CD4-positive, alpha-beta memory T cell (primary cell): ENCODE results near the gene CCN5. TPM values are rescaled to one million over a fixed set of nuclear protein-coding genes. Genes with fewer than 3 reads are reported as not detected.

ENCODE experiments used
- CTCF ChIA-PET: fragments of 350-600 bp; sonication (Branson Sonifier 250); formaldehyde crosslinking; loops from one replicate; lab custom pipeline; 2021; ENCODE audit warnings: inconsistent platforms; ENCODE audit not compliant: partially characterized antibody; lab: Charles Lee
- POLR2A ChIA-PET: fragments of 350-600 bp; sonication (Branson Sonifier 250); formaldehyde crosslinking; loops from one replicate; lab custom pipeline; 2021; ENCODE audit not compliant: partially characterized antibody; lab: Charles Lee
- DNase-seq, 5 donors: peaks; one replicate each; pipeline versions ENCODE4 v3.0.0 to v3.0.0-alpha.2; 2020 to 2022; ENCODE audit warnings: mixed read lengths in 1 of 5
- H3K27ac ChIP-seq: one replicate; pipeline ENCODE4 v1.7.0; 2013; ENCODE audit warnings: low read depth, low read length
- H3K27me3 ChIP-seq: 2 replicates; pipeline ENCODE4 v1.7.0; 2013; ENCODE audit warnings: mild to moderate bottlenecking, low read length, moderate library complexity; ENCODE audit not compliant: insufficient read depth
- H3K36me3 ChIP-seq: 2 replicates; pipeline ENCODE4 v1.7.0; 2013; ENCODE audit warnings: mild to moderate bottlenecking, low read length, moderate library complexity; ENCODE audit not compliant: insufficient read depth
- H3K4me1 ChIP-seq: 2 replicates; pipeline ENCODE4 v1.7.0; 2013; ENCODE audit warnings: mild to moderate bottlenecking, low read length, moderate library complexity; ENCODE audit not compliant: insufficient read depth
- H3K4me3 ChIP-seq, 2 donors: one replicate each; pipeline ENCODE4 v1.7.0; 2013; ENCODE audit warnings: low read length in 2 of 2, mild to moderate bottlenecking in 1 of 2
- H3K9me3 ChIP-seq, 2 donors: one replicate each; pipeline ENCODE4 v1.7.0; 2013; ENCODE audit warnings: low read length in 2 of 2, control low read depth in 1 of 2; ENCODE audit not compliant: control insufficient read depth in 1 of 2
- H3K27ac Mint-ChIP-seq, 7 donors: one replicate each; pipeline ENCODE4 v1.8.0; 2020 to 2021; ENCODE audit warnings: mixed read lengths in 7 of 7, mild to moderate bottlenecking in 6 of 7, inconsistent platforms in 3 of 7, moderate library complexity in 3 of 7
- H3K27me3 Mint-ChIP-seq, 2 donors: one replicate each; pipeline ENCODE4 v1.8.0; 2020 to 2021; ENCODE audit warnings: mixed read lengths in 2 of 2
- H3K36me3 Mint-ChIP-seq, 2 donors: one replicate each; pipeline ENCODE4 v1.8.0; 2020 to 2021; ENCODE audit warnings: mixed read lengths in 2 of 2, inconsistent platforms in 1 of 2, mild to moderate bottlenecking in 1 of 2
- H3K4me1 Mint-ChIP-seq, 4 donors: one replicate each; pipeline ENCODE4 v1.8.0; 2020 to 2021; ENCODE audit warnings: mixed read lengths in 4 of 4, mild to moderate bottlenecking in 1 of 4
- H3K4me3 Mint-ChIP-seq, 8 donors: one replicate each; pipeline ENCODE4 v1.8.0; 2020 to 2021; ENCODE audit warnings: mixed read lengths in 8 of 8, mild to moderate bottlenecking in 7 of 8, moderate library complexity in 6 of 8, inconsistent platforms in 3 of 8
- H3K9me3 Mint-ChIP-seq, 8 donors: one replicate each; pipeline ENCODE4 v1.8.0; 2020 to 2021; ENCODE audit warnings: mixed read lengths in 8 of 8, mild to moderate bottlenecking in 5 of 8, inconsistent platforms in 3 of 8, moderate library complexity in 1 of 8
- intact Hi-C: fragments of 100-400 bp; cut with micrococcal nuclease; formaldehyde crosslinking; loops from one replicate; pipeline ENCODE4 v1.15.1; 2023
- polyA plus RNA-seq, 2 donors: library from polyadenylated mRNA; unstranded; fragments of 300-500 nt; fragmentation: Illumina TruSeq; gene quantifications; one replicate each; pipeline ENCODE4 v1.2.3, GENCODE V29; 2021
- total RNA-seq, 2 experiments: library from RNA; stranded (reverse); gene quantifications; one replicate each; pipeline ENCODE4 v1.2.3, GENCODE V29; 2021

The CCN5 gene
- total and polyA plus RNA-seq, 4 experiments from 2014 or later, result not detected

DNA sequence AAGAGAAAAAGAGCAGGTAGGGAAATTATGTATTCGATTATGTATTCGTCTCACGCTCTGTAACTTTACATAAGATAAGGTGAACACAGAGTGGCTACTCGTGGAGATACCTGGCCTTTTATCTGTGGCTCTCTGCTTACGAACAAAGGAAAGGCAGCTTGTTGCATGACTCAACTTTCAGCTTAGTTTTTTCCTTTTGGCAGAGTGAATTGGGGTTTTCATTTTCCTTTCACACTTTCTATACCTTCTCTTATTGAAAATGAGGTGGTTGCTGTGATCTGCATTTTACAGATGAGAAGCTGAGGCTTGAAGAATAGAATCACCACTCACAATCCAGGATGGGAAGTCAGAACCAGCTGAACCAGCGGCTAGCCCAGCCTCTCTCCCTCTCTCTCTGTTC is 17.2 kb downstream of the CCN5 start:
- H3K36me3 Mint-ChIP-seq, result no peaks in the 10 kb centered on the region
- no peak overlapping the region for H3K4me3 ChIP-seq
- H3K27ac ChIP-seq, result no peak overlapping the region
- no peaks in the 10 kb centered on the region for H3K27me3 ChIP-seq
- H3K27ac Mint-ChIP-seq, result no peak overlapping the region
- intact Hi-C loops, result no loop called here
- no peak overlapping the region for H3K4me3 Mint-ChIP-seq
- no peaks in the 10 kb centered on the region for H3K9me3 ChIP-seq
- H3K9me3 Mint-ChIP-seq, result peaks cover 0 to 2% (median 0%) of the 10 kb centered on the region in 8 donors
- CTCF ChIA-PET, result interaction anchor here (1.3 to 1.9 kb wide), 5 partner anchors 9 to 49 kb away, joined by 3 to 5 read pairs (median 4); no protein-coding TSS in a partner anchor
- POLR2A ChIA-PET, result no interaction called here
- H3K4me1 ChIP-seq, result no peaks in the 10 kb centered on the region
- no peaks in the 10 kb centered on the region for H3K36me3 ChIP-seq
- DNase-seq, result no peak
- H3K4me1 Mint-ChIP-seq, result peaks cover 7 to 20% (median 14%) of the 10 kb centered on the region in 4 donors
- H3K27me3 Mint-ChIP-seq, result no peaks in the 10 kb centered on the region

DNA sequence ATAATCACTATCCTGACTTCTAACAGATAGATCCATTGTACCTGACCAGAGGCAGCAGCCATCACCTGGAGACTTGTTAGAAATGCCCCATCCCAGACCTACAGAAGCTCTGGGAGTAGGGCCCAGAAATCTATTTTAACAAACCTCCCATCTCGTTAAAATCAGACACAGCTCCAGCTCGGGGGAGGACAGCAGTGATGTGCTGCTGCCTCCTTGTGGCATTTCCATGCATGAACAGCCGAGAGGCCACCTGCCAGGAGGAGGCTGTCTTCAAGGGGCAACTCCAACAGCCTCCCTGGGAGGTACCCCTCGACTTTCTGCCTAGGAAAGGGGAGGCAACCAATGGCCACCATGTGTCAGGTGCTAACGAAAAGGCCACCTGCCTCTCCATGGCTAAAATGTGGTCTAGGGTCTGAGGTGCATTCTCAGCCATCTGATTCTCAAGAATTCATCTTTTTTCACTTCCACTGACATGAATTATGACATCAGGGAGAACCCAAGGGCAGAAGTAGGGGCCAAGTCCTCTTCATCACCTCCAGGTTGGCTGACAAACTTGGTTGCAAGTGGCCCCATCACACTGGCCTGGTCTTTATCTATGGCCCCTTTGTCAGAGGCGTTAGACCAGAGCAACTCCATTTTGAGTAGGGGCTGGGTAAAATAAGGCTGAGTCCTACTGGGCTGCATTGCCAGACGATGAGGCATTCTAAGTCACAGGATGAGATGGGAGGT is 18.3 kb downstream of the CCN5 start:
- H3K4me3 ChIP-seq, result no peak overlapping the region

DNA sequence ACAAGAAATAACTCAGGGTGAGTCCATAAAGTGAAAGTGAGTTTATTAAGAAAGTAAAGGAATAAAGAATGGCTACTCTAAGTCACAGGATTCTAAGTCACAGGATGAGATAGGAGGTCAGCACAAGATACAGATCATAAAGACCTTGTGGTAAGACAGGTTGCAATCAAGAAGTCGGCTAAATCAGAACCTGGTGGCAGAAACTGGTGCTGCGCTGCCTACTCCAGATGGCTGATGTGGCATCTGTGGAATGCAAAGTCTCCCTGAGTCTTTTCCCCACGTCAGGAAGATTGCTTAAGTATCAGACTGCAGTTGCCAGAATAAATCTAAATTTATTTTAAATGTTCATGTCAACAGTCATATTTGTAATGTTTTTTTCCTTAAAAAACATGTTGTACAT is 19.8 kb downstream of the CCN5 start:
- Histone ChIP-seq H3K36me3 (no peaks in the 10 kb centered on the region), H3K9me3 (no peaks in the 10 kb centered on the region), H3K27me3 (no peaks in the 10 kb centered on the region), H3K4me3 (no peak overlapping the region), H3K4me1 (no peaks in the 10 kb centered on the region), H3K27ac (no peak overlapping the region)
- Mint-ChIP-seq H3K27me3 (no peaks in the 10 kb centered on the region), H3K4me1 (peaks cover 10 to 29% (median 22%) of the 10 kb centered on the region in 4 donors), H3K9me3 (peaks cover 0 to 2% (median 0%) of the 10 kb centered on the region in 8 donors), H3K27ac (no peak overlapping the region), H3K36me3 (no peaks in the 10 kb centered on the region), H3K4me3 (no peak overlapping the region)
- CTCF ChIA-PET, result no interaction called here
- intact Hi-C loops, result no loop called here
- DNase-seq, result no peak
- POLR2A ChIA-PET, result no interaction called here

More for the DNA sequence above, 18.3 kb downstream of the CCN5 start:
- no peak overlapping the region for H3K27ac ChIP-seq
- H3K4me1 ChIP-seq, result no peaks in the 10 kb centered on the region
- Mint-ChIP-seq H3K27ac (peak overlapping the region in 1 of 7 donors; percentile 21), H3K27me3 (no peaks in the 10 kb centered on the region), H3K9me3 (peaks cover 0 to 2% (median 0%) of the 10 kb centered on the region in 8 donors), H3K4me3 (no peak overlapping the region), H3K36me3 (no peaks in the 10 kb centered on the region), H3K4me1 (peaks cover 7 to 23% (median 18%) of the 10 kb centered on the region in 4 donors)
- intact Hi-C loops, result loop anchor here (1.0 kb wide), 2 partner anchors 48 to 349 kb away; no protein-coding TSS in a partner anchor
- H3K36me3 ChIP-seq, result no peaks in the 10 kb centered on the region
- no peaks in the 10 kb centered on the region for H3K27me3 ChIP-seq
- ChIA-PET CTCF (interaction anchor here (1.3 to 1.9 kb wide), 4 partner anchors 8 to 50 kb away, joined by 3 to 5 read pairs (median 4); no protein-coding TSS in a partner anchor), POLR2A (no interaction called here)
- DNase-seq, result peak in 4 of 5 donors; percentile 45 to 58 (median 50)
- H3K9me3 ChIP-seq, result no peaks in the 10 kb centered on the region

DNA sequence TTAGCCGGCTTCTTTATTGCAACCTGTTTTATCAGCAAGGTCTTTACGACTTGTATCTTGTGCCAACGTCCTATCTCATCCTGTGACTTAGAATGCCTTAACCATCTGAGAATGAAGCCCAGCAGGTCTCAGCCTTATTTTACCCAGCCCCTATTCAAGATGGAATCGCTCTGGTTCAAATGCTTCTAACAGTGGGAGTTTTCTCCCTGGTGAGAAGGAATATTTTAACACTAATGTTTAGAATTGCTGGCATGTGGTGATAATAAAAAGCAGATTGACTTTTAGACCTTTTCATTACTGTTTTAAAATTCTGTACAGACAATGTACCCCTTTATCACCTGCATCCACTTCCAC is 20.6 kb downstream of the CCN5 start:
- ChIA-PET POLR2A (no interaction called here), CTCF (no interaction called here)
- Histone ChIP-seq H3K9me3 (no peaks in the 10 kb centered on the region), H3K27ac (no peak overlapping the region), H3K4me3 (no peak overlapping the region), H3K27me3 (no peaks in the 10 kb centered on the region), H3K4me1 (no peaks in the 10 kb centered on the region), H3K36me3 (no peaks in the 10 kb centered on the region)
- Mint-ChIP-seq H3K4me1 (peaks cover 10 to 29% (median 22%) of the 10 kb centered on the region in 4 donors), H3K27me3 (no peaks in the 10 kb centered on the region), H3K27ac (peak overlapping the region in 2 of 7 donors; percentile 75 to 86), H3K9me3 (peaks cover 0 to 2% (median 0%) of the 10 kb centered on the region in 8 donors), H3K36me3 (no peaks in the 10 kb centered on the region), H3K4me3 (peak overlapping the region in 1 of 8 donors; percentile 77)
- intact Hi-C loops, result loop anchor here (2.0 kb wide), 1 partner anchor 525 kb away; the partner anchor contains the start of gene OSER1
- DNase-seq, result no peak

DNA sequence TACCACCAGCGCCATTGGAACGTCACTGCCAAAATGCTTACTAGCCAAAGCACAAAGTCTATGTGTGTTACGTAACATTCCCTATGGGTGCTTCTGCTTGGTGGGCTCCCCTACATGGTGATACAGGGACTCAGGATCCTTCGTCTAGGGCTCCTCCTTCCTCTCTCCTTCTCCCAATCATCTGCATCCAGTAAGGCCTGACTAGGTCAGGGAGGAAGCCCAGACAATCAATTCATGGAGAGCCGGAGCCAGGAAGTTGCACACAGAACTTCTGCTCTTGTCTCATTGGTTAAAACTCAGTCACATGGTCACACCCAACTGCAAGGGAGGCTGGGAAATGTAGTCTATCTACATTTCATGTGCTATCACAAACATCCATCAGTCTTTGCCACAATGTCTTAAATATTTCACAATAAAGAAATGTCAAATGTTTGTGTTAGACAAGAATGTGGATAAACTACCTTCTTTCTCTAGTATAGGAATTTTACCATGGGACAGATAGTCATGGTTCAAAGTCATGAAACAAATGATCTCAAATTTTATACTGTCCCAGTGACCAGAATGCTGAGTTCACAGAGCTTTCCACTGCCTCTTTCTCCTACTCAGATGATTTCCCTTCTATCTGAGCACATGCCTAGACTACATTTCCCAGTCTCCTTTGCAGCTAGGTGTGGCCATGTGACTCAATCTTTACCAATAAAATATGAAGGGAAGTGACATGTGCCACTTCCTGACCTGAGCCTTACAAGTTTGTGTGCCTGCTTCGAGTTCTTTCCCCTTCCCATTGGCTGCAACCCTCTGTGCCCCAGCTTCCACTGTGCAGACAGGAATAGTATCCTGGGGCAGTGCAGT is 21.2 kb downstream of the CCN5 start:
- no peaks in the 10 kb centered on the region for H3K27me3 ChIP-seq
- no peak overlapping the region for H3K4me3 ChIP-seq
- peak overlapping the region in 5 of 7 donors; percentile 18 to 86 (median 68) for H3K27ac Mint-ChIP-seq
- no peaks in the 10 kb centered on the region for H3K4me1 ChIP-seq
- H3K4me1 Mint-ChIP-seq, result peaks cover 10 to 29% (median 22%) of the 10 kb centered on the region in 4 donors
- peak in 4 of 5 donors; percentile 28 to 38 (median 33) for DNase-seq
- no peaks in the 10 kb centered on the region for H3K36me3 ChIP-seq
- no peaks in the 10 kb centered on the region for H3K27me3 Mint-ChIP-seq
- H3K27ac ChIP-seq, result no peak overlapping the region
- H3K4me3 Mint-ChIP-seq, result peak overlapping the region in 6 of 8 donors; percentile 31 to 79 (median 53)
- H3K36me3 Mint-ChIP-seq, result no peaks in the 10 kb centered on the region
- POLR2A ChIA-PET, result no interaction called here
- no peaks in the 10 kb centered on the region for H3K9me3 ChIP-seq
- CTCF ChIA-PET, result interaction anchor here (0.8 to 1.3 kb wide), 2 partner anchors 11 to 141 kb away, joined by 3 read pairs; no protein-coding TSS in a partner anchor
- H3K9me3 Mint-ChIP-seq, result peaks cover 0 to 2% (median 0%) of the 10 kb centered on the region in 8 donors
- intact Hi-C loops, result loop anchor here (2.0 kb wide), 1 partner anchor 526 kb away; the partner anchor contains the start of gene OSER1

DNA sequence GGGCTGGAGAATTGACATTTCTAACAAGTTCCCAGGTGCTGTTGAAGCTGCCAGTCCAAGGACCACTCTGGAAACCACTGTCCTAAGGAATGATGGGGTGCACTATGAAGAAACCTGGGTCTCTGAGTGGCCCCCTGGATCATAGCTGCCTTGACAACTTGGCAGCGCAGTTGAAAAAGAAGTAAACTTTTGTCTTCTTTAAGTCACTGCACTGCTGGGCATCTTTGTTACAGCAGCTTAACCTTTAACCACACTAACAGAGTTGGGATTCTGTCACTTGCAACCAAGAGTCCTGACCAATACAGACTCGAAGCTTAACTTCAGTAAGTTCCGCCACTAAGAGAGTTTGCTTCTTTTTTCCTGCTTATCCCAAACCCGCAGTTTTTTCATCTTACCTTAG is 21.9 kb downstream of the CCN5 start:
- Mint-ChIP-seq H3K9me3 (peaks cover 0 to 2% (median 0%) of the 10 kb centered on the region in 8 donors), H3K4me1 (peaks cover 10 to 29% (median 22%) of the 10 kb centered on the region in 4 donors), H3K27me3 (peaks cover 0 to 2% of the 10 kb centered on the region in 2 donors), H3K4me3 (no peak overlapping the region), H3K27ac (no peak overlapping the region), H3K36me3 (no peaks in the 10 kb centered on the region)
- ChIA-PET CTCF (interaction anchor here (0.8 to 1.3 kb wide), 2 partner anchors 11 to 141 kb away, joined by 3 read pairs; no protein-coding TSS in a partner anchor), POLR2A (no interaction called here)
- H3K27ac ChIP-seq, result no peak overlapping the region
- intact Hi-C loops, result loop anchor here (2.0 kb wide), 1 partner anchor 526 kb away; the partner anchor contains the start of gene OSER1
- no peaks in the 10 kb centered on the region for H3K9me3 ChIP-seq
- no peak overlapping the region for H3K4me3 ChIP-seq
- no peaks in the 10 kb centered on the region for H3K36me3 ChIP-seq
- no peak for DNase-seq
- H3K4me1 ChIP-seq, result no peaks in the 10 kb centered on the region
- H3K27me3 ChIP-seq, result no peaks in the 10 kb centered on the region
